SIG-M5 (cell line): ENCODE data around the gene DOCK8.

Experiments
- DNase-seq: peaks from one replicate; lab custom pipeline; 2025; lab: John Stamatoyannopoulos, UW

The DOCK8 gene

GRCh38 chr9:311841-312240 lies 97.2 kb downstream of the DOCK8 start:
- DNase-seq, result no peak

DNA sequence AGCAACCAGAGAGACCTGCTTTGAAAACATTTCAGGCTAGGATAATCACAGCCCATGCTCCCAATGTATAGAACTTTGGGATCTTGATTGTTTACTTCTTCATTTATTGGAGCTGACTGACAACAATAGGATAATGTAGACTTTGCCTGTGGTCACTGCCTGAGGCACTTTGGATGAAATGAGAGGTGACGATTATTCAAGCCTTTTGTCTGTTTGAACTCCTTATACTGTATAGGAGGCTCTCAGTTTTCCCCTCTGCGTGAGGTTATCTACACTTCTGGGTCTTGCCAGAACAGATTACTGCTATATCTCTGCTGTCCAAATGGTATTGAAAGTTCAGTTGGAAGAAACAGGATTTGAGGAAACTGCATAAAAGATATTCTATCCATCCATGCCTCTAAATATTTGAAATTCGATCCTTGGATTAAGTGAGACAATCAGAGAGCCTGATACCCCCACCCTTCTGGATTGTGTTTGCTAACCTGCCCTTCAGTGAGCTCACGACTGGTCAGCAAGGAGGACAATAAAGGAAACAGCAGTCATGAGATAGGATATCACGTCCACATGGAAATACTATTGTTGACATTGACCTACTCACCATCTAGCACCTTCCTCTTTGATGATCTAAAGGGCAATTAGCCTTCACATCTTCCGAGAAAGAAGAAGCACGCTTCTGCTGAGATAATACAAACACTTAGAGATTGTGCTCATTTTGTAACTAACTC lies 98.1 kb downstream of the DOCK8 start:
- DNase-seq, result no peak

DNA sequence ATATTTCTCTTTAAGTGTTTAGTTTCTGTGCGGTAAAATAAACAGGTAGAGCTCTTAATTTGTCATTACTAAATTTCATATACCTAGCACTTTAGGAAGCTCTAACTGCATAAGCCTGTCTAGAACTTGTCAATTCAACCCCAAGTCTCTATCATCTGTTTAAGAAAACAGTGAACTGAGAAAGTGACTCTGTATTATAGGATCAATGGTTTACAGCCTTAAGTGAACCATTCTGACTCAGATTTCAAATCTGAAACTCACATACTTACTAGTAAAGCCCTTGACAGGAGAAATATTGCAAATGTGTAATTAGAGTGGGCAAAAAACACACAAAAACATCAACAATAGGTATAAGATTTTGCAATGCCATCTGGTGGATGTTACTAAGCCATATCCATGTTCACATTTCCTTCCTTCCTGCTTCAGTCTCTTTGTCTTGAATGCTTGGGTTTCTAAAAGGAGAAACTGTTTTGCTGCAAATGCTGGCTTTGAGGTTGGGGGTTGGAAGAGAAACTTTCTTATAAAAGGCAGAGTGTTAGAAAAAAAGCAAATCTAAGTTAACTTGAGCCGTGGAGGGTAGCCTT lies 101.8 kb downstream of the DOCK8 start:
- no peak for DNase-seq

GRCh38 chr9:318646-319045 lies 104.0 kb downstream of the DOCK8 start:
- no peak for DNase-seq

DNA sequence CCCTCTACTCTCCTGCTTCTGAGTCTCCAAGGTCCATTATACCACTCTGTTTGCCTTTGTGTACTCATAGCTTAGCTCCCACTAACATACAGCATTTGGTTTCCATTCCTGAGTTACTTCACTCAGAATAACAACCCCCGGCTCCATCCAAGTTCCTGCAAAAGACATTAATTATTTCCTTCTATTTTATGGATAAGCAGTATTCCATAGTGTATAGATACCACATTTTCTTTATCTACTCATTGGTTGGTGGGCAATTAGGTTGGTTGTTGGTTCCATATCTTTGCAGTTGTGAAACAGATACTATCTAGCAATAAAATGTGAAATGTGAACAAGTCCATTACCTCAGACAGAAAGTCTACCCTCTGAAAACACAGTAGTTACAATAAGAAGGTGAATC lies 110.3 kb downstream of the DOCK8 start:
- DNase-seq, result no peak

- DNase-seq, result no peak
Observed at GRCh38 chr9:326667-327066, 112.0 kb downstream of the DOCK8 start.

DNA sequence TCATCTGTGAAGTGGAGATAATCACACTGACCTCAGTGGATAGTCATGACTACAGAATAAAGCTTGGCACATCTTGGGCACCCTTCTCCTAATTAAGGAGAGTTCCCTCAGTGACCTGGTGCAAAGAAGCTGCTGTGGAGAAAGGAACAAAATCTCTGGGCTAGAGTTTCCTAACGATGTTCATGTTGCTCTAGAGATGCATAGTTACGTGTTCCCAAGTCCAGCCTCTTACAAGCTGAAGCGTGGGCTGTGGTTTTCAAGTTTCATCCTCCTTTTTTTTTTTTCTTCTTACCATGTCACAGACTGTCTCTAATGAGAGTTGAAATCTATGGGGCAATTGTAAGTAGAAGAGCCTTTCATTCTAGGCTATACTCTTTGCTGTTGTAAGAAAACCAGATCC lies 113.8 kb downstream of the DOCK8 start:
- DNase-seq, result no peak

- no peak for DNase-seq
Observed at GRCh38 chr9:331197-331596, 116.5 kb downstream of the DOCK8 start.

GRCh38 chr9:335373-335772 lies 120.7 kb downstream of the DOCK8 start:
- DNase-seq, result no peak

DNA sequence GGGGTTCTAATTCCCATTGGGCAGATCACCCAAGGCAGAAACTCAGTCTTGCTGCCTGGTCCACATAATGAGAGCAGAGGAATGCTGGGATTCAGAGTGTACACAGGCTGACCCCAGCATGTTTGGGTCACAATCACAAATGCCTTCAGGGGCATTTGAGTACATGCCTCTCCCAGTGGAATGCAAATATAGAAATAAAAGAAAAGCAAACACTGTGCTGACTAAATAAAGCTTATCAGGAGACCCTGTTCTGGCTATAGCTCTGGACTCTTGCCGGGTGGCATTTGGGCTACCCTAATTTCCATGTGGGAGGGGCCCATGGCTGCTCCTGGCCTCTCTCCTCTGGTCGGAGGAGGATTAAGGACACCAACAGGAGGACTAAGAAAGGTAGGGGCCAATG lies 121.4 kb downstream of the DOCK8 start:
- no peak for DNase-seq

GRCh38 chr9:338602-339001 lies 123.9 kb downstream of the DOCK8 start:
- DNase-seq, result no peak

DNA sequence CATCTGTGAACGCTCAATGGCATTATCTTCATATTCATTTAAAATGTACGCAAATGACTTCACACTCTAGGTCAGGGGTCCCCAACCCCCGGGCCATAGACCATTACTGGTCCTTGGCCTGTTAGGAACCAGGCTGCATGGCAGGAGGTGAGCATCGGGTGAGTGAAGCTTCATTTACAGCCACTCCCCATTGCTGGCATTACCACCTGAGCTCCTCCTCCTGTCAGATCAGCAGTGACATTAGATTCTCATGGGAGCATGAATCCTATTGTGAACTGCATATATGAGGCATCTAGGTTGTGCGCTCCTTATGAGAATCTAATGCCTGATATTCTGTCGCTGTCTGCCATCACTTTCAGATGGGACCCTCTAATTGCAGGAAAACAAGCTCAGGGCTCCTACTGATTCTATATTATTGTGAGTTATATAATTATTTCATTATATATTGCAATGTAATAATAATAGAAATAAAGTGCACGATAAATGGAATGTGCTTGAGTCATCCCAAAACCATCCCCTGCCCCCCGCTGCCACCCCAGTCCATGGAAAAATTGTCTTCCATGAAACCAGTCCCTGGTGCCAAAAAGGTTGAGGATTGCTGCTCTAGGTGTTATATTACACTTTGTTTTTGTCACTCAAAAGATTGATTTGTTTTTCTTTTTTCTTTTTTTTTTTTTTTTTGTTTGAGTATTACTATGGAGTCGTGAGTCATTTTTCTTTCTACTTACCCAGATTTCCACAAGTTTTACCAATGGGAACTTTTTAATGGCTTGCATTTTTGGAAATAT lies 127.2 kb downstream of the DOCK8 start:
- no peak for DNase-seq

- DNase-seq, result no peak
Observed at GRCh38 chr9:343773-344172, 129.1 kb downstream of the DOCK8 start.

- no peak for DNase-seq
Observed at GRCh38 chr9:346111-346571, 131.5 kb downstream of the DOCK8 start.

DNA sequence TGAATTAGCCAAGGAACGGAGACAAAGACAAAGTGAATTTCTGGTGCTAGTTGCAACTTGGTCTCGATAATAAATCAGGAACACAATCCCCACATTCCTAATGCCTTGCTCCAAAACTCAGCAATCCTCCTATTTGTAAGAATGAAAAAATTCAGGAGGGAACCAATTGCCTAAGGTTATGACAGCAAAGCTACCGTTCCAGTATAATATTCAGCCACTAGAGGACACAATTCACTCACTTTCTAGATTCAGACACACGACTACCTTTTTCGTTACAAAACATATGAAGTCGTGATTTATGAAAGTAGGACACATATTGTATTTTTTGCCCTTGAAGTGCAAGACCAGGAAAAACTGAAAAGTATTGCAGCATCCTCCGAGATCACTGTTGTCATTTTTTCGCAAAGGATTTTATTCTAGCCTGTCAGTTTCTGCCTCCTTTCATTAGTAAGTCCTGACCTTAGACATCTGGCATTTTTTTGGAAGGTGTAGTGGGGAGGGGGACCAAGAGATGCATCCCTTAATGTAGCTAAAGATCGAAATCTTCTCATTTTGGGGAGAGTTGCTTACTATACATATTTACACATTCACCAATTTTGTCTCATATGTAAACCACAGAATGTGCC lies 133.1 kb downstream of the DOCK8 start:
- DNase-seq, result no peak

- no peak for DNase-seq
Observed at GRCh38 chr9:350384-350783, 135.7 kb downstream of the DOCK8 start.

DNA sequence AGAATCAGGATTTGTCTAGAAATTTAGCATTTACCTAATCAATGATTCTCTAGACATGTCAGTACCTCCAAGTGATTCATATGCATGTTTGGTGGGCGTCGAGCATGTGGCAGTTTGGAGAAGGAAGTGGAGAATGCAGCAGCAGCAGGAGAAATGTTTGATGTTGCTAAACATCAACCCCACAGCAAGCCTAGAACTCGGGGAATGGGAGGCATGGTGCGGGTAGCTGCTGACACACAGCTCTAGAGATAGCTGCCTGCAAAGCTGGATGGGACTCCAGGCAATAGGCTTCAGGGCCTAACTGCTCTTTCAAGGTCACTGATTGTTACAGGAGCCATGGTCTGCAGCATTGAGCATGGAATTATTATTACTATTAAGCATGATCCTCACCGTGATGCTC lies 137.3 kb downstream of the DOCK8 start:
- no peak for DNase-seq

DNA sequence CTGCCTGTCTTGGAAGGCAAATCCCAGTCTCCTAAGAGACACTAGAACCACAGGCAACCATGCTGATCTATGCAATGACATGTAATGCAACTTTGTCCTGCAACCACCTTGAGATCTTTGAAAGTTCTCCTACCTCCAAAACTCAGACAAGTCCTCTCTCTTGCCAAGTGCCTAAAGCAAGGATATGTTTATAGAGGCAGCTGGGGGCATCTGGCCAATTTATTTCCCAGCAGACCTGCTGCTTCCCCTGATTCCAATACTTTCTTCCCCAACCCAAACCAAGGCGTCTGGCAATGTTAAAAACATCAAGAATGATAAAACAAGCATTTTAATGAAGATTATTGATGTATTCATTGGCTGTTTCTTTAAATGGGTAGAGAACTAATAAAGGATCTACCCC lies 138.4 kb downstream of the DOCK8 start:
- DNase-seq, result no peak

DNA sequence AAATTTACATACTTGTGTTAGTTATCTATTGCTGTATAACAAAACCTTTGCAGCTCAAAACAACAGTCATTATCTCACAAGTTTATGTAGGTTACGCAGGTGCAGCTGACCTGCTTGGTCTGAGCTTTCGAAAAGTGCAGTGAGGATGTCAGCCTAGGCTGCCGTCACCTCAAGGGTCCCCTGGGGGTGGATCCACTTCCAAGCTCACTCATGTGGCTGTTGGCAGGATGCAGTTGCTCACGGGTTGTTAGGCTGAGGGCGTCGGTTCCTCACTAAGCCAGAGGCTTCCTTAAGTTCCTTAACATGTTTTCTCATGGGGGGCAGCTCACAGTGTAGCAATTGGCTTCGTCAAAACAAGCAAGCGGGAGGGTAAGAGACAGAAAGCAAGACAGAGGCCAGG lies 139.8 kb downstream of the DOCK8 start:
- DNase-seq, result no peak

DNA sequence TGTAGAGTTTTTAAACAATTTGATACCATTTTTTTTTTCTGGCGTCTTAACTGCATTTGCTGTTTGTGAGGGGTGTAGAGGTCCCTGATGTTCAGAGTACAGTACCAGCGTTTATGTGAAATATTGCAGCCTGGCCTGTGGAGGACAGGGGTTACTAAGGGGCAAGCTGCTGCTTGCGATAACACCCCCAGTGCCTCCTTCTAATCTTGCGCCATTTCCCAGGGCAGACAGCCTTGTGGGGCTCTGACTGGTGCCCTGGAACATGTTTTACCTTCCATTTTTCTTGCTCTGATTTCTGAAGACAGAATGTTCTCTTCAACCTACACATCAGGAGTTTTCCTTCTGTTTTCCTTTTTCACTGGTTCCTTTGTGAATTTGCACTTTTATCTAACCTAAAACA lies 142.9 kb downstream of the DOCK8 start:
- no peak for DNase-seq

GRCh38 chr9:362561-363273 lies 148.1 kb downstream of the DOCK8 start:
- no peak for DNase-seq

GRCh38 chr9:363274-363612 lies 148.6 kb downstream of the DOCK8 start:
- DNase-seq, result no peak
